HG03066 (cell line): ENCODE measurements around the gene PYDC2.

ENCODE experiments used
- ATAC-seq: cut with Tn5 transposase; IDR thresholded peaks from one replicate; pipeline ENCODE4 v1.9.1; 2021; ENCODE audit warnings: low read depth; ENCODE audit not compliant: unreplicated experiment

Gene PYDC2

DNA sequence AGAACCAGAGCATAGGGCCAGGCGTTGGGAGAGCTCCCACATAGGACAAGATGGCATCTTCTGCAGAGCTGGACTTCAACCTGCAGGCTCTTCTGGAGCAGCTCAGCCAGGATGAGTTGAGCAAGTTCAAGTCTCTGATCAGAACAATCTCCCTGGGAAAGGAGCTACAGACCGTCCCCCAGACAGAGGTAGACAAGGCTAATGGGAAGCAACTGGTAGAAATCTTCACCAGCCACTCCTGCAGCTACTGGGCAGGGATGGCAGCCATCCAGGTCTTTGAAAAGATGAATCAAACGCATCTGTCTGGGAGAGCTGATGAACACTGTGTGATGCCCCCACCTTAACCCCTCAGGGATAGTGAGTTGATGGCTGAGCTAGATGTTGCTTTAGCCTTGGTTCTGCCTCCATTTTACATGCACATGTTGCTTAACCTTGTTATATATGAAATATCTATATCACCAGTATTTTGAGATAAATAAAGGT is at the start of gene PYDC2:
Gene PYDC2 (plus strand): TSS at position 51 of the 483 bp plus-strand sequence. CDS start 0 bp downstream, at position 51.
- ATAC-seq = no peak

DNA sequence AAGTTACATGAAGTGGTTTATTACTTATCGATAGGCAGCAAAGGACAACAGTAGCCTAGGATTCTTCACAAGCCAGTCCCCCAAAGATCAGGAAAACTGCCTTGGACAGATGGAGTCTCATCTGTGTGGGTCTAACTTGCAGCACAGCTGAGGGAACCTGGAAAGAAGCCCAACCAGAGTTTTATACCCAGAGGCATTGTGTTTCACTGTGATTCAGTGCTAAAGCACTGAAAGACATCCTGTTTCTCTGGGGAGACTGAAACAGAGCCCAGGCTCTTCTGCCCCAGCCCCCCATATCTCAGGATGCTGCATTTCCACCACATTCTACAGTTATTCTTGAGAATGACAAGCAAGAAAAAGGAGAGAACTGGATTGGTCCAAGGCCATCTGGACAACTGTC is 48.2 kb upstream of the PYDC2 start:
- ATAC-seq = no peak

DNA sequence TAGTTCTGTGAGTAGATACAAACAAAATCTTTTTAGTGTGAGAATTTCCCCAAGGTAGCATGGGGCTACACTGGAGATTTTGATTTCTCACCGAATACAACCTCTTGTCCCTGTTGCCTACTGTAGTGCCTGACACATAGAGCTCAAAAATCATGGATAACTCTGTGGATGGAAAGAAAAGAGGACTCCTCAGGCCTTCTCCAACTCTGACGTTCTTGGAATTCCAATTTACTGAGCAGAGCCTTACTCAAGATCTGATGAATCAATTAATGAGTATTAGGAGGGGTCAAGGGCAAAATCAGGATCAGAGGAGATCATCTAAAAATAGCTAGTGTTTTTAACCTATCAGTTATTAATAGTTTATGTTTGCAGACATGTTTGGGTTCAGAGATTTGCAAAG is 46.7 kb upstream of the PYDC2 start:
- ATAC-seq = no peak

DNA sequence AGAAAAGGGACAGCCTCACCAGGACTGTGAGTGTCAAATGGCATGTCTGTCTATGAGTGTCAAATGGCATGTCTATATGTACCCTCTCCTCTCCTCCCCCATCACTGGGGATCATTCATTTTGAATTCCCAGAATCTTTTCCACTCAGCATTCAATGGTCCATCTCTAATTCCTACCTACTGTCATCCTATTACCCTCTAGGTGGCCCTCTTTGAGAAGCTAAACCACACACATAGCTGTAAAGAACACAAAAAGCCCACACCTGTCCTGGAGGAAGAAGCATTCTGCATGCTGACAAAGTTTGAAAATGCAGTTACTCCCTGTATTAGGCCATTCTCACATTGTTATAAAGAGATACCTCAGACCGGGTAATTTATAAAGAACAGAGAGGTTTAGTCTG is 46.2 kb upstream of the PYDC2 start:
- no peak for ATAC-seq

DNA sequence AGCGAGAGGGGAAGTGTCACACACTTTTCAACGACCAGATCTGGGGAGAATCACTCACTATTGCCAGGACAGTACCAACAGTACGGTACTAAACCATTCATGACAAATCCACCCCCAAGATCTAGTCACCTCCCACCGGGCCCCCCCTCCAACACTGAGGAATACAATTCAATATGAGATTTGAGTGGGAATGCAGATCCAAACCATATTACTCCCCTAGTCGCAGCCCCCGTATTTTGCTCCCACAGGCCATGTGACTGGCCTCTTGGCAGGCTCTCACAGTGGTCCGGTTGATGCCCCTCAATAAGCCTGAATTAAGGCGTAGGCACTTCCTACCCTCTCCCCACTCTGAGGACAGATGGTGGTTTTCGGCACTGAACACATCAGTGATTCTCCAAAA is 45.4 kb upstream of the PYDC2 start:
- ATAC-seq = no peak

DNA sequence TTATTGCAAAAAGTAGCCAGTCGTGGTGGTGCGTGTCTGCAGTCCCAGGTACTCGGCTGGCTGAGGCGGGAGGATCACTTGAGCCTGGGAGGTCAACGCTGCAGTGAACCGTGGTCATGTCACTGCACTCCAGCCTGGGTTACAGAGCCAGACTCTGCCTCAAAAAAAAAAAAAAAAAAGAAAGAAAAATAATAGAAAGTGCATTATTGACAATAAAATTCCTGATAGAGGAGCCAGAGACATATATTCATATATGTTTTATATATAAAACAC is 43.6 kb upstream of the PYDC2 start:
- no peak for ATAC-seq

DNA sequence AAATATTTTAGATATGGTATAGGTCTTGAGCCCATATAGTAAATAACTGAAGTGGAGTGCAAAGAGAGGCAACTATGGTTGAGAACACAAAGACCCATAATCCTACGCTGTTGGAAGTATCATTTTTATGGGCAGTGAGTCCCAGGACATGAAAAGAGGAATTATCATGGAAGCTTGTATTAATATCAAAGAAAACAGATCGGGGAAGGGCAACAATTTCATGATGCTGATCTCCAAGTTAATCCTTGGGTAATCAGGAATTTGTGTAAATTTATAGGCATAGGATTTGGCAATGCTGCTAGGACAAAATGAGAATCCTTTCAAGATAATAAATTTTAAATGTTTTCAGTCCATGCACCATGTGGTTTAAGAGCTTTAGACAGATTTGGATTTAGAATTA is 40.2 kb upstream of the PYDC2 start:
- no peak for ATAC-seq

DNA sequence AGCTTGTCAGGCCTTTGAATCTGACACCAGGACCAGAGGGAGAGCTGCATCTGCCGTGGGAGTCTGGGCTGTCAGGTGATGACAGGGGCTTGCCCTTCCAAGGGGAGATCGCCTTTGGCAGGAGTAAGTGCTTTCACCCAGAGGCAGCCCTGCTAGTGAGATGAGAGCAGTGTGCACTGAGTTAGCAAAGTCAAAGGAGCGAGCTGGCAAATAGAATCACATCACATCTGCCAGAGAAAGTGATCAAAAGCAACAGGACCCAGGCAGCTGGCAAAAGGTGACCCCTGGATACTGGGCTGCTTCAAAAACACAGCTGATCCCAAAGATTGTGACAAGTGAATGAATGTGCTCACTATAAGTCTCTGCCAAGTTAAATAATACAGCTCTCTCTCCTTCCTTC is 36.1 kb upstream of the PYDC2 start:
- ATAC-seq = no peak

DNA sequence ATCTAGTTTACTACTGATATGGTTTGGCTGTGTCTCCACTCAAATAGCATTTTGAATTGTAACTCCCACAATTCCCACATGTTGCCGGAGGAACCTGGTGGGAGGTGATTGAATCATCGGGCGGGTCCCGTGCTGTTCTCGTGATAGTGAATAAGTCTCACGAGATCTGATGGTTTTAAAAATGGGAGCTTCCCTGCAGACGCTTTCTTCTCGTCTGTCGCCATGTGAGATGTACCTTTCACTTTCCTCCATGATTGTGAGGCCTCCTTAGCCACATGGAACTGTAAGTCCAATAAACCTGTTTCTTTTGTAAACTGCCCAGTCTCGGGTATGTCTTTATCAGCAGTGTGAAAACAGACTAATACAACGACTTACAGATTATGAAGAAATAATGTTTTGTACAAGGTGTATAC is 35.6 kb upstream of the PYDC2 start:
- ATAC-seq = no peak

DNA sequence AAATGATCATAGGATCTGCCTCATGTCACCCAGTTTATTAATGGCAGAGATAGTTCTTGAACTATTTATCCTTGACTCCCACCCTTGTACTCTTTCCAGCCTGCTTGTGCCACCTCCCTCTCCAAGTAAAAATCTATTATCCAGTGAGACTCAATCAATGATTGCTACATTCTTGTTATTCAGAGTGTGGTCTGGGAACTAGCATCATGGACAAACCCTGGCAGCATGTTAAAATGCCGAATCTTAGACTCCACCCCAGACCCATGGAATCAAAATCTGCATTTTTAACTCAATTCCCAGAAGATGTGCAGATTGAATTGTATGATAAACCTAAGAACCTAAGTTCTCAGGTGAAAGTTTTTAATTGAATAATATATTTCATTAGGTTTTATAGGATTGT is 34.7 kb upstream of the PYDC2 start:
- ATAC-seq = no peak

DNA sequence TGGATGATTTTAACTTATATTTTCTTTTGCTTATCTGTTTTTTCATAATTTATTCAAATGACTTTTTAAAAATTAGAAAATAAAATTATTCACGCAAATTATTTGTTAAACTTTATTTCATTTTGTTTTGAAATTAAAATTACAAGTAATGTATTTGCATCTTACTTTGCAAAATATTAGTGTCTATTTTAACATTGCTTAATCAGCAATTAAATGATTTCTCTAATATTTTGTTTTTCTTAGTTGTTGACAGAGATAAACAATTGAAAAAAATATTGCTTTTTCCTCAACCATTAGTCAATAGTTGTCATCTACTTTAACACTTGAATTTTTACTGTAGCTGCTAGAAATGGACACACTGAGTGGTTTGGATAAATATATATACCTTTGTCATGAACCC is 32.8 kb upstream of the PYDC2 start:
- no peak for ATAC-seq

DNA sequence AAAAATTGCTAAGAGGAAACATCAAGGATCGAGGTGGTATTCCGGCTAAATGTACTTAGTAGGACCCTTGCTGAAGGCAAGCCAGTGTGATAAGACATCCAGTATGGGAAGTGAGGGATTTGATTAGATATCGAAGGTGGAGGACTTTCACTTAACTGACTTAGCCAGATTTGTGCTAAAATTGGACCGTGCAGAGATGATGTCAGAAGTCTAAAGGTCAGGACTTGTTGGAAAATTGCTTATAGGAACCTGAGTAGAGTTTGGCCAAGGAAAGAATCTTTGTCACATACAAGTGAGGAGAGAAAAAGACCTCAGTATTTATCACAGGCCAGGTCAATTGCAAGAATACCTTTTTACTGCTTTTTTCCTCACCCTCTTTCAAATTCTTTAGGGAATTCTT is 30.9 kb upstream of the PYDC2 start:
- ATAC-seq = no peak

DNA sequence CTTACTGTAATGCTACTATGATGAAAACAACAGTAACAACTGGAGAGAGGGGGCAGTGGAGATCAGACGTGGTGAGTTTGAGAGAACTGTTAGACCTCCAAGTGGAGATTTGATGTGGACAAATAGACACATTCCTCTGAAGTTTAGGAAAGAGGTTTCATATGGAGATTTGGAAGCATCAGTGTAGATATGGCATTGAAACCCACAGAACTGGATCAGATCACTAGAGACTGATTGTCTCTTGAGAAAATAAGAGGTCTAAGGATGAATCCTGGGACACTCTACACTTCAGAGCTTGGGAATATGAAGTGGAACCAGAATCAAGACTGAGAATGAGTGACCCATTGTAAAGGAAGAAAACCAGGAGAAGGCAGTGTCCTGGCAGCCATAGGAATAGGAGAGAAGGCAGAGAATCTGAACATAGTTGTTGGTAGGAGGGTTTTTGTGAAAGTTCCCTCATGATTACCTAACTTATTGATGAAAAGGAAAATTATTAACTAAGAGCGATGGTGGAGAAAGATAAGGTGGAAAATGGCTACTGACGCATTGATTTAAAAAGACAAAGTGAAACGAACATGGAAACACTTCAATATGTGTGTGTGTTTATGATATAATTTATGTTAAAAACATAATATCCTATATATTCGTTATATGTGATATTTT is 29.7 kb upstream of the PYDC2 start:
- ATAC-seq = no peak

DNA sequence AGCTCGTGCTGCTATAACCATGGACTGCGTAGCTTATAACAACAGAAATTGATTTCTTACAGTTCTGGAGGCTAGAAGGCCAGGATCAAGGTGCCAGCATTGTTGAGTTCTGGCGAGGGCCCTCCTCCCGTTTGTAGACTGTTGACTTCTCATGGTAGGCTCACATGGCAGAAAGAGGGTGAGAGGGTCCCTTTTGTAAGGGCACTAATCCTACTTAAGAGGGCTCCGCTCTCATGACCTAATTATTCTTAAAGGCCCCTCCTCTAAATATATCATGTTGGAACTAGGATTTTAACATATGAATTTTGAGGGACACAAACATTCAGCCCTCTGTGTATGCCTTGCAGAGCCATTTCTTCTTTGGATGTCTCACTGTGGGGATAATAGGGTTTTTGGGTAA is 28.8 kb upstream of the PYDC2 start:
- no peak for ATAC-seq

DNA sequence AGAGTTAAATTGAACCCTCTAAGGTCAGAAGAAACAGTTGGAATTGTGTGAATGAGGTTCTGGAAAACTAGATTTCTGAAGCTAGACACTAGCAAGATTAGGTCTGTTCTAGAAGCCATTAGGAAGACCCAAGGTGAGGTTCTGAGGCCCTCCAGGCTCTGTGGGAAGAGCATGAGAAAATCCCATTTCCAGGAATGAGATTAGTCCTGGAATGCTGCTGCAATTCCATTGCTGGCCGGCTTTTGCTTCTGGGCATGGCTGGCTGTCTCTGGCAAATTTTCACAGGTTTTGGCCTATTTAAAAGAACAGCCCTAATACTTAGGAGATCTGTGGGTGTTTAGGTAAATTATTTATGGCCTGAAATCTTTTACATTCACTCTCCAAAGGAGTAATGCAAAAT is 26.9 kb upstream of the PYDC2 start:
- ATAC-seq = no peak

DNA sequence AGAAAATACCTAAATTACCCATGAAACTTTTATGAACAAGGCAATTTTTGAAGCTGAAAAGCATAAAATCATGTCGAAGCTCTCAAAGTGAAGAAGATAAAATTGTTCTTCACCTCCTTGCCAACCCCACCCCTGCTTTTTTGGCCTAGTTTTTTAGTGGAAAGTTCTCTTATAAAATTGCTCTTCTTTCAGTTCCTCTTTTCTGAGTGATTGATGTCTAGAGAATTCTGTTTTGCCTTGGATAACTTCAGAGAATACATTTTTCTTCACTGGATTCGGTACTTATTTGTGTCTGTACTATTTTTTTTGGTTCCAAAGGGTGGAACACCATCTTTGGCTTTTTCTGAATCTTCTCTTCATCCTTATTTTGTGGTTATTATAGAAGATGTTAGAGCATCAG is 25.0 kb upstream of the PYDC2 start:
- ATAC-seq = no peak

DNA sequence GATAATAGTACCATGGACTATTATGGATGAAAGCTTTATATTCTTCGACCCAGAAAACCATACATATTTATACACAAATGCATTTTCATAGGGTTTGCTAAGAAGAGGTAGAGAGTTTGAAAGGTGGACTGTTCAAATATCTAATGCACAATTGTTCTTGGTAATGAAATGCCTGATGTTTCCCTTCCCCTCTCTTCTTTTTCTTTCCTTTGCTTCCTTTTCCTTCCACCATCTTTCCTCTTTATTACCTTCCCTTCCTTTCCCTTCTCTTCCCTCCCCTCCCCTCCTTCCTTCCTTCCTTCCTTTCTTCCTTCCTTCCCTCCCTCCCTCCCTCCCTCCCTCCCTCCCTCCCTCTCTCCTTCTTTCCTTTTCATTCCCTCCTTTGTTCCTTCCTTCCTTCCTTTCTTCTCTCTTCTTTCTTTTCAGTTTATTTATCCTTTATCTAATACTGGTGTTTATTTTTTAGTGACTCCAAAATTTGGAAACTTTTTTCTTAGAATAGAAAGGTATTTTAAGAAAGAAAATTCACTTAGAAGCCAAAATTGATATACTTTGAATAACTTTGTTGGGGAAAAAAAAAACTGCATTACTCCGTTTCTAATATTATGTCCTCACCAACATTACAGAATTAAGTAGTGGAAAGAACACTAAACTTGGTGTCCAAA is 22.7 kb upstream of the PYDC2 start:
- no peak for ATAC-seq

DNA sequence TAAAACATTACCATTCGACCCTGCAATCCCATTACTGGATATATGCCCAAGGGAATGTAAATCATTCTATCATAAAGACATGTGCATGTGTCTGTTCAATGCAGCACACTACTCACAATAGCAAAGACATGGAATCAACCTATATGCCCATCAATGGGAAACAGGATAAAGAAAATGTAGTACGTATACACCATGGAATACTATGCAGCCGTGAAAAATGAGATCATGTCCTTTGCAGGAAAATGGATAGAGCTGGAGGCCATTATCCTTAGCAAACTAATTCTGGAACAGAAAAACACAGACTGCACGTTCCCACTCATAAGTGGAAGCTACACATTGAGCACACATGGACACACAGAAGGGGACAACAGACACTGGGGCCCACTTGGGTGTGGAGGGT is 20.4 kb upstream of the PYDC2 start:
- no peak for ATAC-seq

DNA sequence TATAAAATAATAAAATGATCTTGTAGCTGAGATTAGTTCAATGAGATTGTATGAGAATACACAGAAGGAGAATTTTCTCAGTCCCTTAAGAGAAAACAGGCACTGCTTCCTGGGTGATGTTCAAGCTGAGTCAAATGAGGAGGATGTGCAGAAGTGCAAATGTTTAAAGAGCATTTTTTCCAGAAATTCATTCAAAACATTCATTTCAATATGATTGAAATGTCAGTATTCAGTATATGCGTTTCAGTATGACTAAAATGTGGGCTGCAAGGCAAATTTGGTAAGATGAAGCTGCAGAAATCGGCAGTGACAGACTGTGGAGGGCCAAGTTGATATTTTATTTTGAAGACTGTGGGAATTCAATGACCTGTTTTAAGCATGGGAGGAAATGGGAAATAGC is 19.3 kb upstream of the PYDC2 start:
- ATAC-seq = no peak

DNA sequence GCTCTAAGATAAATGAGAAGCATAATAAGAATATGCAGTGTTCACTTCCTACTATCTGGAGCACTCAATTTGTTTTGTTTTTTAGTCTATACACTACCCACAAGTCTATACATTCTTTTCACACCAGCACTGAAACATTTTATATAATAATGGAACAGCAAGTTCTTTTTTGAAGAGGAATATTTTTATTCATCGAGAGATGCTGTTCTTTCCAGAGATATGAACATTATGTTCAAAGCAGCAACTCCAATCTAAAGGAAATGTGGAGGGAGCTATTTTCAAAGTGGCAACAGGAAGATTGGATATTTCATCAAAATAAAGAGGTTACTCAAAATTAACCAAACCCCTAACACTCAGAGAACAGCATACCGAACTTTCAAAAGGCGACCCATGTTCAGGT is 16.4 kb upstream of the PYDC2 start:
- no peak for ATAC-seq

DNA sequence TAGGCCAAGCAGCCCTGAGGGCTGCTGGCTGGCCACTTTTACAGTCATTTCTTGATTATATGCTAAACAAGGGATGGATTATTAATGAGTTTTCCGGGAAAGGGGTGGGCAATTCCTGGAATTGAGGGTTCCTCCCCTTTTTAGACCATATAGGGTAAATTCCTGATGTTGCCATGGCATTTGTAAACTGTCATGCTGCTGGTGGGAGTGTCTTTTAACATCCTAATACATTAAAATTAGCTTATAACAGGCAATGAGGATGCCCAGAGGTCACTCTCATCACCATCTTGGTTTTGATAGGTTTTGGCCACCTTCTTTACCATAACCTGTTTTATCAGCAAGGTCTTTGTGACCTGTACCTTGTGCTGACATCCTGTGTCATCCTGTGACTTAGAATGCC is 11.7 kb upstream of the PYDC2 start:
- no peak for ATAC-seq

DNA sequence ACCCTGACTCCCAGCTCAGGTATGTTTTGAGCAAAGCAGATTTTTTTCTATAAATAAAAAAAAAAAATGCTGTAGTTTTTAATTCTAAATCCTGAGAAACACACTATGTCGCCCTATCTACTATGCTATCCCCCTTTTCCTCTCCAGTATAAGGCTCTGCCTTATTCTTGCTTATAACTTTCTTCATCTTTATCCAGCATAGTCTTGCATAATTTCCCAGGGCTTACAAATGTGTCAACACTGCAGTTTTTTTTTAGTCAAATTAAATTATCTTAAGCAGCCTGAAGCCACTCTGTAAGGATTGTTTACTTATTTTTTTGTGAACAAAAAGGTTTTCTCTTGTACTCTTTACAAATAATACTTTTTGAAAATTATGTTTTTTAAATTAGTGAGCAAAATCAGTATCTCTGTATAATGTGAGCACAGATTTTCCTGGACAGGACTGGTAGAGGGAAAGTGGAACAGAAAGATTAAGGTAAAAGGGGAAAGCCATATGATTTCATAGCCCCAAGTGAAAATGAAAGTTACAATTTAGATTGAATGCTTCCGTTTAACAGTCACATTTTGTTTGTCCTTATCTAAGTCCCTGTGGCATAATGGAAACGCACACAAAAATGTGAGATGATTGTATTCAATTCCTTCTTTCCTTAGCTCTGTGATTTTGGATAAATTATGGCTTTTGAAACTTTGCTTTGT is 5.6 kb upstream of the PYDC2 start:
- no peak for ATAC-seq
